CD14-positive monocyte (primary cell): ENCODE measurements around the gene TNFSF10. TPM values are rescaled to one million over a fixed set of nuclear protein-coding genes. Genes with fewer than 3 reads are reported as not detected.

Experiments used
- DNase-seq, 3 donors: peaks; one replicate each; pipeline ENCODE4 v3.0.0-alpha.2; 2011 to 2022
- H2AFZ ChIP-seq: 2 replicates; pipeline ENCODE4 v1.6.0; 2012; ENCODE audit warnings: mild to moderate bottlenecking, low read depth, low read length, inconsistent platforms; ENCODE audit not compliant: insufficient read depth, poor library complexity, severe bottlenecking
- H3K27ac ChIP-seq, 2 donors: 1 replicate in 1 of 2; 2 replicates in 1 of 2; pipeline ENCODE4 v1.5.1; 2012 to 2013; ENCODE audit warnings: low read length in 2 of 2, control low read depth in 1 of 2, inconsistent platforms in 1 of 2, low read depth in 1 of 2, mild to moderate bottlenecking in 1 of 2
- H3K27me3 ChIP-seq, 2 donors: one replicate each; pipeline versions ENCODE4 v1.6.0 to v1.6.1; 2011 to 2013; ENCODE audit warnings: low read length in 2 of 2; ENCODE audit not compliant: control insufficient read depth in 2 of 2, insufficient read depth in 2 of 2
- H3K36me3 ChIP-seq, 2 donors: replicated peaks in 1 of 2; 1 replicate in 1 of 2; 2 replicates in 1 of 2; pipeline versions ENCODE4 v1.5.1 to v1.6.1; 2012 to 2013; ENCODE audit warnings: low read length in 2 of 2, control low read depth in 1 of 2, inconsistent platforms in 1 of 2, mild to moderate bottlenecking in 1 of 2; ENCODE audit not compliant: insufficient read depth in 2 of 2, control insufficient read depth in 1 of 2
- H3K4me1 ChIP-seq, 2 donors: 1 replicate in 1 of 2; 2 replicates in 1 of 2; pipeline versions ENCODE4 v1.5.1 to v1.6.1; 2012 to 2013; ENCODE audit warnings: low read length in 2 of 2, control low read depth in 1 of 2, inconsistent platforms in 1 of 2, mild to moderate bottlenecking in 1 of 2, moderate library complexity in 1 of 2; ENCODE audit not compliant: insufficient read depth in 2 of 2, control insufficient read depth in 1 of 2
- H3K4me2 ChIP-seq: replicated peaks from 2 replicates; pipeline ENCODE3; 2012; ENCODE audit warnings: low read length, moderate library complexity, mild to moderate bottlenecking; ENCODE audit not compliant: poor library complexity, severe bottlenecking; ENCODE audit errors: extremely low read depth
- H3K4me3 ChIP-seq, 3 experiments: fragments of 200-600 bp in 1 of 3; sonication (generic) in 1 of 3; replicated peaks in 1 of 3; 1 replicate in 2 of 3; 2 replicates in 1 of 3; pipeline ENCODE4 v1.5.1; 2011 to 2013; ENCODE audit warnings: low read length in 3 of 3, mild to moderate bottlenecking in 3 of 3, control low read depth in 2 of 3, low read depth in 2 of 3, inconsistent platforms in 1 of 3, moderate library complexity in 1 of 3
- H3K79me2 ChIP-seq: 2 replicates; pipeline ENCODE4 v1.6.0; 2012; ENCODE audit warnings: mild to moderate bottlenecking, control low read depth, inconsistent platforms, low read length, moderate library complexity; ENCODE audit not compliant: insufficient read depth
- H3K9ac ChIP-seq: 2 replicates; pipeline ENCODE4 v1.6.0; 2017; ENCODE audit warnings: low read length, mild to moderate bottlenecking; ENCODE audit not compliant: insufficient read depth, poor library complexity, severe bottlenecking
- H3K9me3 ChIP-seq, 2 donors: replicated peaks in 1 of 2; 1 replicate in 1 of 2; 2 replicates in 1 of 2; pipeline versions ENCODE4 v1.5.1 to v1.6.1; 2012 to 2013; ENCODE audit warnings: low read length in 2 of 2, control low read depth in 1 of 2; ENCODE audit not compliant: control insufficient read depth in 1 of 2, insufficient read depth in 1 of 2
- H4K20me1 ChIP-seq: 2 replicates; pipeline ENCODE4 v1.6.0; 2012; ENCODE audit warnings: mild to moderate bottlenecking, low read length, control low read depth, moderate library complexity; ENCODE audit not compliant: insufficient read depth
- H3K27ac Mint-ChIP-seq, 7 donors: one replicate each; pipeline ENCODE4 v1.8.0; 2020; ENCODE audit warnings: mild to moderate bottlenecking in 7 of 7, mixed read lengths in 7 of 7, moderate library complexity in 6 of 7, inconsistent platforms in 2 of 7
- H3K27me3 Mint-ChIP-seq, 3 donors: one replicate each; pipeline ENCODE4 v1.8.0; 2021 to 2022; ENCODE audit warnings: low read depth in 3 of 3, mild to moderate bottlenecking in 3 of 3, mixed read lengths in 3 of 3, moderate library complexity in 3 of 3, inconsistent platforms in 1 of 3
- H3K36me3 Mint-ChIP-seq, 2 donors: one replicate each; pipeline ENCODE4 v1.8.0; 2020; ENCODE audit warnings: mixed read lengths in 2 of 2, inconsistent platforms in 1 of 2, mild to moderate bottlenecking in 1 of 2
- H3K4me1 Mint-ChIP-seq: one replicate; pipeline ENCODE4 v1.8.0; 2020; ENCODE audit warnings: mild to moderate bottlenecking, mixed read lengths
- H3K4me3 Mint-ChIP-seq, 2 donors: one replicate each; pipeline ENCODE4 v1.8.0; 2020; ENCODE audit warnings: mild to moderate bottlenecking in 2 of 2, mixed read lengths in 2 of 2, moderate library complexity in 1 of 2
- H3K9me3 Mint-ChIP-seq, 7 donors: one replicate each; pipeline ENCODE4 v1.8.0; 2020 to 2022; ENCODE audit warnings: mixed read lengths in 7 of 7, mild to moderate bottlenecking in 6 of 7, moderate library complexity in 6 of 7, inconsistent platforms in 2 of 7
- CTCF ChIP-seq: fragments of 200-600 bp; IDR thresholded peaks from one replicate; pipeline ENCODE4 v1.8.0; 2022; ENCODE audit warnings: antibody characterized with exemption, mild to moderate bottlenecking
- WGBS: methylation state at CpG from one replicate; pipeline ENCODE4 v1.1.5; 2013; ENCODE audit warnings: missing lambda C conversion rate; ENCODE audit not compliant: insufficient coverage; 5-methylcytosine and 5-hydroxymethylcytosine counted together
- intact Hi-C, 2 donors: fragments of 100-400 bp; cut with micrococcal nuclease; formaldehyde crosslinking; loops; one replicate each; pipeline versions ENCODE4 v1.15.0 to v1.15.1; 2023
- polyA plus RNA-seq, 3 donors: library from polyadenylated mRNA; depleted of rRNA in 1 of 3; unstranded in 2 of 3; stranded (reverse) in 1 of 3; fragments of 300-500 nt in 2 of 3; fragments of >200 nt in 1 of 3; fragmentation: Illumina TruSeq in 2 of 3; gene quantifications; 1 replicate in 2 of 3; 2 replicates in 1 of 3; pipeline ENCODE4 v1.2.3, GENCODE V29; 2012 to 2021

TNFSF10 gene
- polyA plus RNA-seq, 3 donors = 146 to 293 (median 264) TPM

- no peaks in the 10 kb centered on the region for H3K79me2 ChIP-seq
- no CpG with 5 or more reads among the region's 1 CpG for WGBS
- no peak for DNase-seq
- intact Hi-C loops = loop anchor here in 1 of 2 donors (10.0 kb wide), 1 partner anchor 51 kb away; no protein-coding TSS in a partner anchor
- peaks cover 0 to under 1% (median 0%) of the 10 kb centered on the region in 7 donors for H3K9me3 Mint-ChIP-seq
- no peak overlapping the region for H3K9ac ChIP-seq
- peaks cover 32 to 42% of the 10 kb centered on the region in 2 donors for H3K4me1 ChIP-seq
- H3K4me3 ChIP-seq = no peak overlapping the region
- H3K36me3 Mint-ChIP-seq = no peaks in the 10 kb centered on the region
- no peaks in the 10 kb centered on the region for H4K20me1 ChIP-seq
- no peak overlapping the region for H2AFZ ChIP-seq
- H3K4me3 Mint-ChIP-seq = no peak overlapping the region
- TF ChIP-seq CTCF = no peak
- no peak overlapping the region for H3K4me2 ChIP-seq
- no peak overlapping the region for H3K27ac ChIP-seq
- H3K4me1 Mint-ChIP-seq = peaks cover 42% of the 10 kb centered on the region
- H3K27me3 ChIP-seq = no peaks in the 10 kb centered on the region
- peaks cover 0 to 1% (median 0%) of the 10 kb centered on the region in 3 donors for H3K27me3 Mint-ChIP-seq
- no peaks in the 10 kb centered on the region for H3K9me3 ChIP-seq
- H3K36me3 ChIP-seq = no peaks in the 10 kb centered on the region
- no peak overlapping the region for H3K27ac Mint-ChIP-seq
Observed at GRCh38 chr3:172543419-172543818, 20.2 kb upstream of the TNFSF10 start.

GRCh38 chr3:172542999-172543398 lies 19.8 kb upstream of the TNFSF10 start:
- Histone ChIP-seq H3K27ac (no peak overlapping the region), H3K4me1 (peaks cover 32 to 38% of the 10 kb centered on the region in 2 donors), H3K4me2 (no peak overlapping the region), H3K36me3 (no peaks in the 10 kb centered on the region), H2AFZ (no peak overlapping the region), H3K27me3 (no peaks in the 10 kb centered on the region), H3K4me3 (no peak overlapping the region), H3K79me2 (no peaks in the 10 kb centered on the region), H4K20me1 (no peaks in the 10 kb centered on the region), H3K9me3 (no peaks in the 10 kb centered on the region), H3K9ac (no peak overlapping the region)
- Mint-ChIP-seq H3K36me3 (no peaks in the 10 kb centered on the region), H3K4me1 (peaks cover 42% of the 10 kb centered on the region), H3K4me3 (no peak overlapping the region), H3K27ac (no peak overlapping the region), H3K27me3 (peaks cover 0 to 1% (median 0%) of the 10 kb centered on the region in 3 donors), H3K9me3 (no peaks in the 10 kb centered on the region)
- WGBS = no CpG with 5 or more reads among the region's 3 CpGs
- no peak for TF ChIP-seq CTCF
- no peak for DNase-seq
- intact Hi-C loops = loop anchor here in 1 of 2 donors (10.0 kb wide), 1 partner anchor 52 kb away; no protein-coding TSS in a partner anchor
